CD14-positive monocyte (primary cell): ENCODE measurements around the gene UBXN4. TPM values are rescaled to one million over a fixed set of nuclear protein-coding genes. Genes with fewer than 3 reads are reported as not detected.
"Not testable (repeated sequence)": the region's sequence is repeated elsewhere in the genome, so short reads cannot be mapped to it uniquely, and the experiment has no call there.

Experiments used
- DNase-seq, 3 donors: peaks; one replicate each; pipeline ENCODE4 v3.0.0-alpha.2; 2011 to 2022
- H2AFZ ChIP-seq: 2 replicates; pipeline ENCODE4 v1.6.0; 2012; ENCODE audit warnings: mild to moderate bottlenecking, low read depth, low read length, inconsistent platforms; ENCODE audit not compliant: insufficient read depth, poor library complexity, severe bottlenecking
- H3K27ac ChIP-seq, 2 donors: 1 replicate in 1 of 2; 2 replicates in 1 of 2; pipeline ENCODE4 v1.5.1; 2012 to 2013; ENCODE audit warnings: low read length in 2 of 2, control low read depth in 1 of 2, inconsistent platforms in 1 of 2, low read depth in 1 of 2, mild to moderate bottlenecking in 1 of 2
- H3K27me3 ChIP-seq, 2 donors: one replicate each; pipeline versions ENCODE4 v1.6.0 to v1.6.1; 2011 to 2013; ENCODE audit warnings: low read length in 2 of 2; ENCODE audit not compliant: control insufficient read depth in 2 of 2, insufficient read depth in 2 of 2
- H3K36me3 ChIP-seq, 2 donors: replicated peaks in 1 of 2; 1 replicate in 1 of 2; 2 replicates in 1 of 2; pipeline versions ENCODE4 v1.5.1 to v1.6.1; 2012 to 2013; ENCODE audit warnings: low read length in 2 of 2, control low read depth in 1 of 2, inconsistent platforms in 1 of 2, mild to moderate bottlenecking in 1 of 2; ENCODE audit not compliant: insufficient read depth in 2 of 2, control insufficient read depth in 1 of 2
- H3K4me1 ChIP-seq, 2 donors: 1 replicate in 1 of 2; 2 replicates in 1 of 2; pipeline versions ENCODE4 v1.5.1 to v1.6.1; 2012 to 2013; ENCODE audit warnings: low read length in 2 of 2, control low read depth in 1 of 2, inconsistent platforms in 1 of 2, mild to moderate bottlenecking in 1 of 2, moderate library complexity in 1 of 2; ENCODE audit not compliant: insufficient read depth in 2 of 2, control insufficient read depth in 1 of 2
- H3K4me2 ChIP-seq: replicated peaks from 2 replicates; pipeline ENCODE3; 2012; ENCODE audit warnings: low read length, moderate library complexity, mild to moderate bottlenecking; ENCODE audit not compliant: poor library complexity, severe bottlenecking; ENCODE audit errors: extremely low read depth
- H3K4me3 ChIP-seq, 3 experiments: fragments of 200-600 bp in 1 of 3; sonication (generic) in 1 of 3; replicated peaks in 1 of 3; 1 replicate in 2 of 3; 2 replicates in 1 of 3; pipeline ENCODE4 v1.5.1; 2011 to 2013; ENCODE audit warnings: low read length in 3 of 3, mild to moderate bottlenecking in 3 of 3, control low read depth in 2 of 3, low read depth in 2 of 3, inconsistent platforms in 1 of 3, moderate library complexity in 1 of 3
- H3K79me2 ChIP-seq: 2 replicates; pipeline ENCODE4 v1.6.0; 2012; ENCODE audit warnings: mild to moderate bottlenecking, control low read depth, inconsistent platforms, low read length, moderate library complexity; ENCODE audit not compliant: insufficient read depth
- H3K9ac ChIP-seq: 2 replicates; pipeline ENCODE4 v1.6.0; 2017; ENCODE audit warnings: low read length, mild to moderate bottlenecking; ENCODE audit not compliant: insufficient read depth, poor library complexity, severe bottlenecking
- H3K9me3 ChIP-seq, 2 donors: replicated peaks in 1 of 2; 1 replicate in 1 of 2; 2 replicates in 1 of 2; pipeline versions ENCODE4 v1.5.1 to v1.6.1; 2012 to 2013; ENCODE audit warnings: low read length in 2 of 2, control low read depth in 1 of 2; ENCODE audit not compliant: control insufficient read depth in 1 of 2, insufficient read depth in 1 of 2
- H4K20me1 ChIP-seq: 2 replicates; pipeline ENCODE4 v1.6.0; 2012; ENCODE audit warnings: mild to moderate bottlenecking, low read length, control low read depth, moderate library complexity; ENCODE audit not compliant: insufficient read depth
- H3K27ac Mint-ChIP-seq, 7 donors: one replicate each; pipeline ENCODE4 v1.8.0; 2020; ENCODE audit warnings: mild to moderate bottlenecking in 7 of 7, mixed read lengths in 7 of 7, moderate library complexity in 6 of 7, inconsistent platforms in 2 of 7
- H3K27me3 Mint-ChIP-seq, 3 donors: one replicate each; pipeline ENCODE4 v1.8.0; 2021 to 2022; ENCODE audit warnings: low read depth in 3 of 3, mild to moderate bottlenecking in 3 of 3, mixed read lengths in 3 of 3, moderate library complexity in 3 of 3, inconsistent platforms in 1 of 3
- H3K36me3 Mint-ChIP-seq, 2 donors: one replicate each; pipeline ENCODE4 v1.8.0; 2020; ENCODE audit warnings: mixed read lengths in 2 of 2, inconsistent platforms in 1 of 2, mild to moderate bottlenecking in 1 of 2
- H3K4me1 Mint-ChIP-seq: one replicate; pipeline ENCODE4 v1.8.0; 2020; ENCODE audit warnings: mild to moderate bottlenecking, mixed read lengths
- H3K4me3 Mint-ChIP-seq, 2 donors: one replicate each; pipeline ENCODE4 v1.8.0; 2020; ENCODE audit warnings: mild to moderate bottlenecking in 2 of 2, mixed read lengths in 2 of 2, moderate library complexity in 1 of 2
- H3K9me3 Mint-ChIP-seq, 7 donors: one replicate each; pipeline ENCODE4 v1.8.0; 2020 to 2022; ENCODE audit warnings: mixed read lengths in 7 of 7, mild to moderate bottlenecking in 6 of 7, moderate library complexity in 6 of 7, inconsistent platforms in 2 of 7
- WGBS: methylation state at CpG from one replicate; pipeline ENCODE4 v1.1.5; 2013; ENCODE audit warnings: missing lambda C conversion rate; ENCODE audit not compliant: insufficient coverage; 5-methylcytosine and 5-hydroxymethylcytosine counted together
- intact Hi-C, 2 donors: fragments of 100-400 bp; cut with micrococcal nuclease; formaldehyde crosslinking; loops; one replicate each; pipeline versions ENCODE4 v1.15.0 to v1.15.1; 2023
- polyA plus RNA-seq, 3 donors: library from polyadenylated mRNA; depleted of rRNA in 1 of 3; unstranded in 2 of 3; stranded (reverse) in 1 of 3; fragments of 300-500 nt in 2 of 3; fragments of >200 nt in 1 of 3; fragmentation: Illumina TruSeq in 2 of 3; gene quantifications; 1 replicate in 2 of 3; 2 replicates in 1 of 3; pipeline ENCODE4 v1.2.3, GENCODE V29; 2012 to 2021
- TF ChIP-seq, protein P1 (sequence below): fragments of 200-600 bp; IDR thresholded peaks from one replicate; pipeline ENCODE4 v1.8.0; 2022; ENCODE audit warnings: antibody characterized with exemption, mild to moderate bottlenecking

UBXN4 gene
- polyA plus RNA-seq, 3 donors: 53.8 to 107 (median 74.2) TPM

DNA sequence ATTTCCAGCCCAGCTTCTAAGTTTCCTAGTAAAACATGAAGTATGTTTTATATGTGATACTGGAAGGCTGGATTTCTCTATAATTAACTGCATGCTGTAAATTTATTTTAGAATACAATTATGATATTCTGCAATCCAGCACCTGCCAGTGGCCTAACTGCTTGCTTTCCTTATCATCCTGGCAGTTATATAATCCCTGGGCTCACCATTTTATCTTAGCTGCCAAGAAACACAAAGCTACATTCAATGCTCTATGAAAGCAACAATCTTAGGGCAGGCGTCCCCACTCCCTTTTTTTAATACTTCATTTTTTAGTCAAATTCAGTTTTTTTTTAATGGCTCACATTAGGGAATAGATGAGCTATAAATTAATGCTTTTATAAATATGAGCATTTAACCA is 38.4 kb upstream of the UBXN4 start:
- Histone ChIP-seq H3K9ac (no peak overlapping the region), H3K27me3 (no peaks in the 10 kb centered on the region), H3K4me1 (no peaks in the 10 kb centered on the region), H3K36me3 (no peaks in the 10 kb centered on the region), H3K4me3 (no peak overlapping the region), H3K79me2 (no peaks in the 10 kb centered on the region), H3K27ac (no peak overlapping the region), H2AFZ (no peak overlapping the region), H3K4me2 (no peak overlapping the region), H4K20me1 (no peaks in the 10 kb centered on the region), H3K9me3 (no peaks in the 10 kb centered on the region)
- DNase-seq: no peak
- TF ChIP-seq, protein P1, sequence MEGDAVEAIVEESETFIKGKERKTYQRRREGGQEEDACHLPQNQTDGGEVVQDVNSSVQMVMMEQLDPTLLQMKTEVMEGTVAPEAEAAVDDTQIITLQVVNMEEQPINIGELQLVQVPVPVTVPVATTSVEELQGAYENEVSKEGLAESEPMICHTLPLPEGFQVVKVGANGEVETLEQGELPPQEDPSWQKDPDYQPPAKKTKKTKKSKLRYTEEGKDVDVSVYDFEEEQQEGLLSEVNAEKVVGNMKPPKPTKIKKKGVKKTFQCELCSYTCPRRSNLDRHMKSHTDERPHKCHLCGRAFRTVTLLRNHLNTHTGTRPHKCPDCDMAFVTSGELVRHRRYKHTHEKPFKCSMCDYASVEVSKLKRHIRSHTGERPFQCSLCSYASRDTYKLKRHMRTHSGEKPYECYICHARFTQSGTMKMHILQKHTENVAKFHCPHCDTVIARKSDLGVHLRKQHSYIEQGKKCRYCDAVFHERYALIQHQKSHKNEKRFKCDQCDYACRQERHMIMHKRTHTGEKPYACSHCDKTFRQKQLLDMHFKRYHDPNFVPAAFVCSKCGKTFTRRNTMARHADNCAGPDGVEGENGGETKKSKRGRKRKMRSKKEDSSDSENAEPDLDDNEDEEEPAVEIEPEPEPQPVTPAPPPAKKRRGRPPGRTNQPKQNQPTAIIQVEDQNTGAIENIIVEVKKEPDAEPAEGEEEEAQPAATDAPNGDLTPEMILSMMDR: no peak
- H3K27me3 Mint-ChIP-seq: no peaks in the 10 kb centered on the region
- H3K36me3 Mint-ChIP-seq: peaks cover 2 to 5% of the 10 kb centered on the region in 2 donors
- no peaks in the 10 kb centered on the region for H3K4me1 Mint-ChIP-seq
- H3K4me3 Mint-ChIP-seq: no peak overlapping the region
- peaks cover 0 to 3% (median 0%) of the 10 kb centered on the region in 7 donors for H3K9me3 Mint-ChIP-seq
- no peak overlapping the region for H3K27ac Mint-ChIP-seq
- WGBS: no CpG with 5 or more reads among the region's 1 CpG
- intact Hi-C loops: loop anchor here in 1 of 2 donors (10.0 kb wide), 1 partner anchor 698 kb away; no protein-coding TSS in a partner anchor

GRCh38 chr2:135704075-135704474 is 37.6 kb upstream of the UBXN4 start:
- not testable (repeated sequence) for H3K4me3 ChIP-seq, H3K27me3 Mint-ChIP-seq, H3K9ac ChIP-seq, H3K9me3 ChIP-seq, H4K20me1 ChIP-seq, H3K36me3 Mint-ChIP-seq, H3K4me3 Mint-ChIP-seq, H3K36me3 ChIP-seq, H3K4me2 ChIP-seq, H3K27me3 ChIP-seq, H2AFZ ChIP-seq, H3K27ac ChIP-seq, H3K27ac Mint-ChIP-seq, H3K79me2 ChIP-seq, H3K4me1 Mint-ChIP-seq, H3K4me1 ChIP-seq, H3K9me3 Mint-ChIP-seq, DNase-seq
- intact Hi-C loops: loop anchor here in 1 of 2 donors (10.0 kb wide), 1 partner anchor 699 kb away; no protein-coding TSS in a partner anchor
- 97% methylated on average over 4 of the region's 5 CpGs for WGBS
